ENCODE results near the gene RAPGEF4. TPM values are rescaled to one million over a fixed set of nuclear protein-coding genes. Genes with fewer than 3 reads are reported as not detected.

The RAPGEF4 gene
- total RNA-seq, 2 experiments from 2014 or later: 0.33 to 0.72 TPM

GRCh38 chr2:172817411-172817810, 81.8 kb downstream of the RAPGEF4 start:
- no peaks in the 10 kb centered on the region for H3K27me3 Mint-ChIP-seq
- no peak overlapping the region for H3K27ac Mint-ChIP-seq

GRCh38 chr2:172819943-172820342, 84.3 kb downstream of the RAPGEF4 start:
- Mint-ChIP-seq H3K4me3 (no peak overlapping the region), H3K27me3 (no peaks in the 10 kb centered on the region), H3K4me1 (no peaks in the 10 kb centered on the region), H3K9me3 (no peaks in the 10 kb centered on the region), H3K36me3 (no peaks in the 10 kb centered on the region), H3K27ac (no peak overlapping the region)
- no peak for DNase-seq

More at GRCh38 chr2:172817411-172817810, 81.8 kb downstream of the RAPGEF4 start:
- Mint-ChIP-seq H3K4me3 (no peak overlapping the region), H3K36me3 (no peaks in the 10 kb centered on the region), H3K9me3 (no peaks in the 10 kb centered on the region), H3K4me1 (no peaks in the 10 kb centered on the region)
- no peak for DNase-seq

- Mint-ChIP-seq H3K4me3 (no peak overlapping the region), H3K36me3 (no peaks in the 10 kb centered on the region), H3K4me1 (no peaks in the 10 kb centered on the region), H3K27ac (no peak overlapping the region), H3K9me3 (no peaks in the 10 kb centered on the region), H3K27me3 (no peaks in the 10 kb centered on the region)
- DNase-seq: no peak
Measured at GRCh38 chr2:172821370-172822338, 86.0 kb downstream of the RAPGEF4 start.

- H3K36me3 Mint-ChIP-seq: no peaks in the 10 kb centered on the region
- no peaks in the 10 kb centered on the region for H3K9me3 Mint-ChIP-seq
- H3K27me3 Mint-ChIP-seq: no peaks in the 10 kb centered on the region
- H3K4me3 Mint-ChIP-seq: no peak overlapping the region
- no peak for DNase-seq
- no peak overlapping the region for H3K27ac Mint-ChIP-seq
- H3K4me1 Mint-ChIP-seq: no peaks in the 10 kb centered on the region
Measured at GRCh38 chr2:172822585-172822984, 86.9 kb downstream of the RAPGEF4 start.

- Mint-ChIP-seq H3K4me3 (no peak overlapping the region), H3K4me1 (no peaks in the 10 kb centered on the region), H3K27me3 (no peaks in the 10 kb centered on the region), H3K36me3 (no peaks in the 10 kb centered on the region), H3K27ac (no peak overlapping the region), H3K9me3 (no peaks in the 10 kb centered on the region)
- DNase-seq: no peak
Measured at GRCh38 chr2:172823261-172823850, 87.7 kb downstream of the RAPGEF4 start.

- Mint-ChIP-seq H3K36me3 (no peaks in the 10 kb centered on the region), H3K9me3 (no peaks in the 10 kb centered on the region), H3K4me3 (no peak overlapping the region), H3K4me1 (no peaks in the 10 kb centered on the region), H3K27me3 (no peaks in the 10 kb centered on the region), H3K27ac (no peak overlapping the region)
- DNase-seq: no peak
Measured at GRCh38 chr2:172826522-172826921, 90.9 kb downstream of the RAPGEF4 start.

GRCh38 chr2:172829229-172829628, 93.6 kb downstream of the RAPGEF4 start:
- Mint-ChIP-seq H3K27me3 (peaks cover 3% of the 10 kb centered on the region), H3K9me3 (no peaks in the 10 kb centered on the region), H3K4me3 (no peak overlapping the region), H3K4me1 (no peaks in the 10 kb centered on the region), H3K36me3 (no peaks in the 10 kb centered on the region), H3K27ac (no peak overlapping the region)
- DNase-seq: no peak

- Mint-ChIP-seq H3K4me1 (no peaks in the 10 kb centered on the region), H3K9me3 (no peaks in the 10 kb centered on the region), H3K4me3 (no peak overlapping the region), H3K36me3 (no peaks in the 10 kb centered on the region), H3K27ac (no peak overlapping the region), H3K27me3 (peaks cover 6% of the 10 kb centered on the region)
- DNase-seq: no peak
Measured at GRCh38 chr2:172830482-172830881, 94.8 kb downstream of the RAPGEF4 start.

GRCh38 chr2:172833898-172834297, 98.3 kb downstream of the RAPGEF4 start:
- Mint-ChIP-seq H3K27ac (no peak overlapping the region), H3K4me1 (peaks cover 5% of the 10 kb centered on the region), H3K9me3 (no peaks in the 10 kb centered on the region), H3K4me3 (no peak overlapping the region), H3K36me3 (no peaks in the 10 kb centered on the region), H3K27me3 (peaks cover 6% of the 10 kb centered on the region)
- no peak for DNase-seq

GRCh38 chr2:172834881-172835280, 99.2 kb downstream of the RAPGEF4 start:
- H3K4me3 Mint-ChIP-seq: no peak overlapping the region
- H3K9me3 Mint-ChIP-seq: no peaks in the 10 kb centered on the region
- no peaks in the 10 kb centered on the region for H3K36me3 Mint-ChIP-seq
- no peak overlapping the region for H3K27ac Mint-ChIP-seq
- peaks cover 6% of the 10 kb centered on the region for H3K27me3 Mint-ChIP-seq
- H3K4me1 Mint-ChIP-seq: peaks cover 5% of the 10 kb centered on the region
- no peak for DNase-seq

GRCh38 chr2:172836347-172836821, 100.7 kb downstream of the RAPGEF4 start:
- Mint-ChIP-seq H3K36me3 (no peaks in the 10 kb centered on the region), H3K4me1 (peaks cover 5% of the 10 kb centered on the region), H3K4me3 (no peak overlapping the region), H3K27ac (no peak overlapping the region), H3K27me3 (peaks cover 6% of the 10 kb centered on the region), H3K9me3 (no peaks in the 10 kb centered on the region)
- no peak for DNase-seq

GRCh38 chr2:172836827-172837226, 101.2 kb downstream of the RAPGEF4 start:
- no peak overlapping the region for H3K27ac Mint-ChIP-seq
- H3K4me1 Mint-ChIP-seq: peaks cover 5% of the 10 kb centered on the region
- no peak for DNase-seq
- H3K4me3 Mint-ChIP-seq: no peak overlapping the region
- H3K9me3 Mint-ChIP-seq: no peaks in the 10 kb centered on the region
- no peaks in the 10 kb centered on the region for H3K36me3 Mint-ChIP-seq
- H3K27me3 Mint-ChIP-seq: peaks cover 6% of the 10 kb centered on the region

- H3K9me3 Mint-ChIP-seq: no peaks in the 10 kb centered on the region
- H3K4me1 Mint-ChIP-seq: peaks cover 5% of the 10 kb centered on the region
Measured at GRCh38 chr2:172839446-172839845, 103.8 kb downstream of the RAPGEF4 start.

GRCh38 chr2:172842511-172843265, 107.0 kb downstream of the RAPGEF4 start:
- no peak for DNase-seq
- Mint-ChIP-seq H3K4me1 (no peaks in the 10 kb centered on the region), H3K27ac (no peak overlapping the region), H3K9me3 (no peaks in the 10 kb centered on the region), H3K27me3 (no peaks in the 10 kb centered on the region), H3K4me3 (no peak overlapping the region), H3K36me3 (no peaks in the 10 kb centered on the region)

More at GRCh38 chr2:172839446-172839845, 103.8 kb downstream of the RAPGEF4 start:
- H3K4me3 Mint-ChIP-seq: no peak overlapping the region
- DNase-seq: no peak
- peaks cover under 1% of the 10 kb centered on the region for H3K27me3 Mint-ChIP-seq
- no peak overlapping the region for H3K27ac Mint-ChIP-seq
- no peaks in the 10 kb centered on the region for H3K36me3 Mint-ChIP-seq

GRCh38 chr2:172843266-172843582, 107.6 kb downstream of the RAPGEF4 start:
- H3K9me3 Mint-ChIP-seq: no peaks in the 10 kb centered on the region
- H3K27ac Mint-ChIP-seq: no peak overlapping the region
- H3K27me3 Mint-ChIP-seq: no peaks in the 10 kb centered on the region
- no peak for DNase-seq
- no peak overlapping the region for H3K4me3 Mint-ChIP-seq
- no peaks in the 10 kb centered on the region for H3K4me1 Mint-ChIP-seq
- no peaks in the 10 kb centered on the region for H3K36me3 Mint-ChIP-seq

All from activated naive CD8-positive, alpha-beta T cell treated with anti-CD3 and anti-CD28 coated beads for 36 hours (primary cell).